ENCODE measurements around the gene RPF1.

Gene RPF1

GRCh38 chr1:84497631-84498275 lies 18.7 kb downstream of the RPF1 start:
- H3K36me3 ChIP-seq: peaks cover 65% of the 10 kb centered on the region

GRCh38 chr1:84502927-84503326 lies 23.9 kb downstream of the RPF1 start:
- TF ChIP-seq CTCF (IDR thresholded peaks at IDR 0.05; ENCODE audit: low read depth, low read length): no peak
- no peak for DNase-seq
- no peak overlapping the region for H3K27ac ChIP-seq
- no peak overlapping the region for H3K4me3 ChIP-seq (ENCODE audit: low read depth, low read length)
- H3K9me3 ChIP-seq (ENCODE audit: severe bottlenecking): no peaks in the 10 kb centered on the region
- peaks cover 49% of the 10 kb centered on the region for H3K36me3 ChIP-seq
- H3K27me3 ChIP-seq (ENCODE audit: insufficient read depth, low read depth, severe bottlenecking): no peaks in the 10 kb centered on the region

More at GRCh38 chr1:84497631-84498275, 18.7 kb downstream of the RPF1 start:
- Histone ChIP-seq H3K4me3 (ENCODE audit: low read depth, low read length) (no peak overlapping the region), H3K27ac (no peak overlapping the region), H3K9me3 (ENCODE audit: severe bottlenecking) (no peaks in the 10 kb centered on the region), H3K27me3 (ENCODE audit: insufficient read depth, low read depth, severe bottlenecking) (no peaks in the 10 kb centered on the region)
- TF ChIP-seq CTCF (IDR thresholded peaks at IDR 0.05; ENCODE audit: low read depth, low read length): no peak
- DNase-seq: no peak

GRCh38 chr1:84504580-84505492 lies 25.8 kb downstream of the RPF1 start:
- H3K27me3 ChIP-seq (ENCODE audit: insufficient read depth, low read depth, severe bottlenecking): no peaks in the 10 kb centered on the region
- no peak for DNase-seq
- peak overlapping the region; percentile 89 for H3K4me3 ChIP-seq (ENCODE audit: low read depth, low read length)
- no peaks in the 10 kb centered on the region for H3K9me3 ChIP-seq (ENCODE audit: severe bottlenecking)
- H3K27ac ChIP-seq: peak overlapping the region; percentile 98
- no peak for TF ChIP-seq CTCF (IDR thresholded peaks at IDR 0.05; ENCODE audit: low read depth, low read length)
- H3K36me3 ChIP-seq: peaks cover 30% of the 10 kb centered on the region

- Histone ChIP-seq H3K9me3 (ENCODE audit: severe bottlenecking) (no peaks in the 10 kb centered on the region), H3K27ac (peak overlapping the region; percentile 98), H3K4me3 (ENCODE audit: low read depth, low read length) (peak overlapping the region; percentile 89), H3K36me3 (peaks cover 23% of the 10 kb centered on the region), H3K27me3 (ENCODE audit: insufficient read depth, low read depth, severe bottlenecking) (no peaks in the 10 kb centered on the region)
- no peak for TF ChIP-seq CTCF (IDR thresholded peaks at IDR 0.05; ENCODE audit: low read depth, low read length)
- DNase-seq: no peak
Measured at GRCh38 chr1:84505493-84506001, 26.5 kb downstream of the RPF1 start.

GRCh38 chr1:84506002-84506728 lies 27.1 kb downstream of the RPF1 start, which contains the start of the genes GNG5 and SPATA1:
Gene GNG5 (minus strand): TSS chr1:84506581. CDS start chr1:84506091, 490 bp downstream.
Gene SPATA1 (plus strand): TSS chr1:84506386. CDS start chr1:84516360, 9,974 bp downstream.
- Histone ChIP-seq H3K4me3 (ENCODE audit: low read depth, low read length) (peak within 1 kb of the TSS; percentile 89), H3K36me3 (peaks cover 17% of the 10 kb centered on the region), H3K27ac (peak within 1 kb of the TSS; percentile 98), H3K9me3 (ENCODE audit: severe bottlenecking) (no peaks in the 10 kb centered on the region), H3K27me3 (ENCODE audit: insufficient read depth, low read depth, severe bottlenecking) (no peaks in the 10 kb centered on the region)
- TF ChIP-seq CTCF (IDR thresholded peaks at IDR 0.05; ENCODE audit: low read depth, low read length): no peak
- DNase-seq: peak; percentile 98

Data from WERI-Rb-1 (cell line).